GM23338 (cell line): Measurements from ENCODE around the gene HLCS.

Source experiments
- CTCF ChIP-seq, 2 experiments: fragments of 200-600 bp in 1 of 2; sonication (generic) in 1 of 2; conservative IDR thresholded peaks; 2 replicates each; pipeline versions ENCODE4 v1.5.1 to v1.6.1; 2016 to 2017; ENCODE audit warnings: antibody characterized with exemption in 2 of 2, low read depth in 2 of 2, mild to moderate bottlenecking in 2 of 2, moderate library complexity in 1 of 2
- EZH2 ChIP-seq: fragments of 200-600 bp; sonication (generic); IDR thresholded peaks from one replicate; pipeline ENCODE4 v1.8.0; 2017; ENCODE audit warnings: antibody characterized with exemption, mild to moderate bottlenecking, low read depth; ENCODE audit not compliant: unreplicated experiment
- EZH2phosphoT487 ChIP-seq: fragments of 200-600 bp; sonication (generic); IDR thresholded peaks from one replicate; pipeline ENCODE4 v1.8.1; 2018; ENCODE audit warnings: antibody characterized with exemption; ENCODE audit not compliant: unreplicated experiment
- POLR2AphosphoS5 ChIP-seq: IDR thresholded peaks from 2 replicates; pipeline ENCODE4 v1.6.1; 2016; ENCODE audit warnings: antibody characterized with exemption, low read depth
- TF ChIP-seq, protein P1 (sequence below): IDR thresholded peaks from one replicate; pipeline ENCODE4 v1.6.1; 2018; ENCODE audit warnings: antibody characterized with exemption; ENCODE audit not compliant: unreplicated experiment

- TF ChIP-seq CTCF (conservative IDR thresholded peaks at IDR 0.05; ENCODE audit: low read depth in 2 of 2): no peak
- no peak for TF ChIP-seq EZH2phosphoT487
- TF ChIP-seq EZH2: no peak
- no peak for TF ChIP-seq POLR2AphosphoS5
- TF ChIP-seq, protein P1, sequence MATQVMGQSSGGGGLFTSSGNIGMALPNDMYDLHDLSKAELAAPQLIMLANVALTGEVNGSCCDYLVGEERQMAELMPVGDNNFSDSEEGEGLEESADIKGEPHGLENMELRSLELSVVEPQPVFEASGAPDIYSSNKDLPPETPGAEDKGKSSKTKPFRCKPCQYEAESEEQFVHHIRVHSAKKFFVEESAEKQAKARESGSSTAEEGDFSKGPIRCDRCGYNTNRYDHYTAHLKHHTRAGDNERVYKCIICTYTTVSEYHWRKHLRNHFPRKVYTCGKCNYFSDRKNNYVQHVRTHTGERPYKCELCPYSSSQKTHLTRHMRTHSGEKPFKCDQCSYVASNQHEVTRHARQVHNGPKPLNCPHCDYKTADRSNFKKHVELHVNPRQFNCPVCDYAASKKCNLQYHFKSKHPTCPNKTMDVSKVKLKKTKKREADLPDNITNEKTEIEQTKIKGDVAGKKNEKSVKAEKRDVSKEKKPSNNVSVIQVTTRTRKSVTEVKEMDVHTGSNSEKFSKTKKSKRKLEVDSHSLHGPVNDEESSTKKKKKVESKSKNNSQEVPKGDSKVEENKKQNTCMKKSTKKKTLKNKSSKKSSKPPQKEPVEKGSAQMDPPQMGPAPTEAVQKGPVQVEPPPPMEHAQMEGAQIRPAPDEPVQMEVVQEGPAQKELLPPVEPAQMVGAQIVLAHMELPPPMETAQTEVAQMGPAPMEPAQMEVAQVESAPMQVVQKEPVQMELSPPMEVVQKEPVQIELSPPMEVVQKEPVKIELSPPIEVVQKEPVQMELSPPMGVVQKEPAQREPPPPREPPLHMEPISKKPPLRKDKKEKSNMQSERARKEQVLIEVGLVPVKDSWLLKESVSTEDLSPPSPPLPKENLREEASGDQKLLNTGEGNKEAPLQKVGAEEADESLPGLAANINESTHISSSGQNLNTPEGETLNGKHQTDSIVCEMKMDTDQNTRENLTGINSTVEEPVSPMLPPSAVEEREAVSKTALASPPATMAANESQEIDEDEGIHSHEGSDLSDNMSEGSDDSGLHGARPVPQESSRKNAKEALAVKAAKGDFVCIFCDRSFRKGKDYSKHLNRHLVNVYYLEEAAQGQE: no peak
Observed at GRCh38 chr21:36828891-36829515, 137.5 kb downstream of the HLCS start.
